HCT116 (cell line): ENCODE data around the gene ELN.

ENCODE experiments used
- ATF3 ChIP-seq: IDR thresholded peaks from 2 replicates; pipeline ENCODE4 v1.6.1; 2012
- TF ChIP-seq, protein P1 (sequence below), 3 experiments: fragments of 200-600 bp in 1 of 3; sonication (generic) in 1 of 3; IDR thresholded peaks in 2 of 3; conservative IDR thresholded peaks in 1 of 3; 2 replicates each; pipeline ENCODE4 v1.5.1; 2012 to 2017; ENCODE audit warnings: low read depth in 2 of 3, low read length in 2 of 3, antibody characterized with exemption in 1 of 3, borderline replicate concordance in 1 of 3, control low read depth in 1 of 3, mild to moderate bottlenecking in 1 of 3, mixed read lengths in 1 of 3, mixed run types in 1 of 3, moderate library complexity in 1 of 3; ENCODE audit not compliant: insufficient read depth in 1 of 3

GRCh38 chr7:74010407-74010806 lies 17.6 kb upstream of the ELN start:
- TF ChIP-seq, protein P1, sequence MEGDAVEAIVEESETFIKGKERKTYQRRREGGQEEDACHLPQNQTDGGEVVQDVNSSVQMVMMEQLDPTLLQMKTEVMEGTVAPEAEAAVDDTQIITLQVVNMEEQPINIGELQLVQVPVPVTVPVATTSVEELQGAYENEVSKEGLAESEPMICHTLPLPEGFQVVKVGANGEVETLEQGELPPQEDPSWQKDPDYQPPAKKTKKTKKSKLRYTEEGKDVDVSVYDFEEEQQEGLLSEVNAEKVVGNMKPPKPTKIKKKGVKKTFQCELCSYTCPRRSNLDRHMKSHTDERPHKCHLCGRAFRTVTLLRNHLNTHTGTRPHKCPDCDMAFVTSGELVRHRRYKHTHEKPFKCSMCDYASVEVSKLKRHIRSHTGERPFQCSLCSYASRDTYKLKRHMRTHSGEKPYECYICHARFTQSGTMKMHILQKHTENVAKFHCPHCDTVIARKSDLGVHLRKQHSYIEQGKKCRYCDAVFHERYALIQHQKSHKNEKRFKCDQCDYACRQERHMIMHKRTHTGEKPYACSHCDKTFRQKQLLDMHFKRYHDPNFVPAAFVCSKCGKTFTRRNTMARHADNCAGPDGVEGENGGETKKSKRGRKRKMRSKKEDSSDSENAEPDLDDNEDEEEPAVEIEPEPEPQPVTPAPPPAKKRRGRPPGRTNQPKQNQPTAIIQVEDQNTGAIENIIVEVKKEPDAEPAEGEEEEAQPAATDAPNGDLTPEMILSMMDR (IDR thresholded peaks at IDR 0.05 in 2 of 3, conservative IDR thresholded peaks at IDR 0.05 in 1 of 3; ENCODE audit: borderline replicate concordance in 1 of 3, insufficient read depth in 1 of 3, low read depth in 2 of 3, low read length in 2 of 3), result no peak
- no peak for TF ChIP-seq ATF3
